Raji (cell line): ENCODE data around the gene RNASEH1.

Experiments used
- POLR2A ChIP-seq: IDR thresholded peaks from 2 replicates; pipeline ENCODE4 v1.6.1; 2011; ENCODE audit warnings: low read depth, low read length, control low read depth; ENCODE audit not compliant: insufficient read depth

Gene RNASEH1

GRCh38 chr2:3536682-3537632 is 21.2 kb downstream of the RNASEH1 start:
- no peak for TF ChIP-seq POLR2A

- TF ChIP-seq POLR2A, result no peak
Observed at GRCh38 chr2:3535794-3536681, 22.1 kb downstream of the RNASEH1 start.

- TF ChIP-seq POLR2A, result no peak
Observed at GRCh38 chr2:3535467-3535793, 22.7 kb downstream of the RNASEH1 start.

- TF ChIP-seq POLR2A, result no peak
Observed at GRCh38 chr2:3534251-3534814, 23.8 kb downstream of the RNASEH1 start.

- TF ChIP-seq POLR2A, result no peak
Observed at GRCh38 chr2:3533836-3534235, 24.3 kb downstream of the RNASEH1 start.

- TF ChIP-seq POLR2A, result no peak
Observed at GRCh38 chr2:3532941-3533340, 25.2 kb downstream of the RNASEH1 start.

- TF ChIP-seq POLR2A, result no peak
Observed at GRCh38 chr2:3529316-3530025, 28.7 kb downstream of the RNASEH1 start.

GRCh38 chr2:3527886-3528785 is 30.0 kb downstream of the RNASEH1 start:
- TF ChIP-seq POLR2A, result no peak

- TF ChIP-seq POLR2A, result no peak
Observed at GRCh38 chr2:3526871-3527270, 31.3 kb downstream of the RNASEH1 start.

- no peak for TF ChIP-seq POLR2A
Observed at GRCh38 chr2:3523551-3524041, 34.5 kb downstream of the RNASEH1 start.

GRCh38 chr2:3522961-3523421 is 35.1 kb downstream of the RNASEH1 start:
- no peak for TF ChIP-seq POLR2A

- no peak for TF ChIP-seq POLR2A
Observed at GRCh38 chr2:3520591-3520990, 37.5 kb downstream of the RNASEH1 start.
